ENCODE results near the gene AKT2. TPM values are rescaled to one million over a fixed set of nuclear protein-coding genes. Genes with fewer than 3 reads are reported as not detected.
A peak's percentile ranks its signal among the peaks of the same experiment; 100 is the strongest.

Gene AKT2
- total RNA-seq, 1 donor from 2014 or later: 127 TPM

- Histone ChIP-seq H4K20me1 (ENCODE audit: insufficient read depth, low read length) (no peaks in the 10 kb centered on the region), H3K36me3 (ENCODE audit: insufficient read depth, low read length) (no peaks in the 10 kb centered on the region)
- no peak overlapping the region for H3K27ac Mint-ChIP-seq (ENCODE audit: unreplicated experiment)
Measured at GRCh38 chr19:40305403-40305802, 20.3 kb upstream of the AKT2 start.

GRCh38 chr19:40304306-40304705 is 19.2 kb upstream of the AKT2 start:
- Histone ChIP-seq H3K9me3 (ENCODE audit: insufficient read depth, low read depth, low read length) (no peaks in the 10 kb centered on the region), H3K79me2 (ENCODE audit: insufficient read depth, low read length) (no peaks in the 10 kb centered on the region), H3K27me3 (ENCODE audit: insufficient read depth, low read length) (no peaks in the 10 kb centered on the region), H4K20me1 (ENCODE audit: insufficient read depth, low read length) (no peaks in the 10 kb centered on the region), H3K36me3 (ENCODE audit: insufficient read depth, low read length) (no peaks in the 10 kb centered on the region), H3K4me1 (ENCODE audit: insufficient read depth, low read length) (no peaks in the 10 kb centered on the region), H3K27ac (ENCODE audit: low read depth, low read length) (no peak overlapping the region), H3K9ac (ENCODE audit: low read length) (no peak overlapping the region), H3K4me3 (ENCODE audit: insufficient read depth, low read depth, low read length) (no peak overlapping the region), H2AFZ (ENCODE audit: low read depth, low read length) (no peak overlapping the region), H3K4me2 (ENCODE audit: low read length) (no peak overlapping the region)
- DNase-seq (ENCODE audit: low read depth) (no peak), FAIRE-seq (no peak)
- Mint-ChIP-seq H3K4me3 (ENCODE audit: unreplicated experiment) (no peak overlapping the region), H3K27me3 (ENCODE audit: low read depth, unreplicated experiment) (no peaks in the 10 kb centered on the region), H3K9me3 (ENCODE audit: unreplicated experiment) (no peaks in the 10 kb centered on the region), H3K27ac (ENCODE audit: unreplicated experiment) (no peak overlapping the region), H3K4me1 (ENCODE audit: low read depth, unreplicated experiment) (peaks cover 8% of the 10 kb centered on the region), H3K36me3 (ENCODE audit: low read depth, unreplicated experiment) (no peaks in the 10 kb centered on the region)
- no peak for TF ChIP-seq EZH2 (IDR thresholded peaks at IDR 0.05; ENCODE audit: insufficient read depth, low read length)
- TF ChIP-seq, protein P1, sequence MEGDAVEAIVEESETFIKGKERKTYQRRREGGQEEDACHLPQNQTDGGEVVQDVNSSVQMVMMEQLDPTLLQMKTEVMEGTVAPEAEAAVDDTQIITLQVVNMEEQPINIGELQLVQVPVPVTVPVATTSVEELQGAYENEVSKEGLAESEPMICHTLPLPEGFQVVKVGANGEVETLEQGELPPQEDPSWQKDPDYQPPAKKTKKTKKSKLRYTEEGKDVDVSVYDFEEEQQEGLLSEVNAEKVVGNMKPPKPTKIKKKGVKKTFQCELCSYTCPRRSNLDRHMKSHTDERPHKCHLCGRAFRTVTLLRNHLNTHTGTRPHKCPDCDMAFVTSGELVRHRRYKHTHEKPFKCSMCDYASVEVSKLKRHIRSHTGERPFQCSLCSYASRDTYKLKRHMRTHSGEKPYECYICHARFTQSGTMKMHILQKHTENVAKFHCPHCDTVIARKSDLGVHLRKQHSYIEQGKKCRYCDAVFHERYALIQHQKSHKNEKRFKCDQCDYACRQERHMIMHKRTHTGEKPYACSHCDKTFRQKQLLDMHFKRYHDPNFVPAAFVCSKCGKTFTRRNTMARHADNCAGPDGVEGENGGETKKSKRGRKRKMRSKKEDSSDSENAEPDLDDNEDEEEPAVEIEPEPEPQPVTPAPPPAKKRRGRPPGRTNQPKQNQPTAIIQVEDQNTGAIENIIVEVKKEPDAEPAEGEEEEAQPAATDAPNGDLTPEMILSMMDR (IDR thresholded peaks at IDR 0.05; ENCODE audit: insufficient read depth, low read depth, low read length): no peak

More at GRCh38 chr19:40305403-40305802, 20.3 kb upstream of the AKT2 start:
- Histone ChIP-seq H3K27ac (ENCODE audit: low read depth, low read length) (no peak overlapping the region), H3K4me3 (ENCODE audit: insufficient read depth, low read depth, low read length) (no peak overlapping the region), H3K9ac (ENCODE audit: low read length) (no peak overlapping the region), H3K9me3 (ENCODE audit: insufficient read depth, low read depth, low read length) (no peaks in the 10 kb centered on the region), H3K4me2 (ENCODE audit: low read length) (no peak overlapping the region), H3K27me3 (ENCODE audit: insufficient read depth, low read length) (no peaks in the 10 kb centered on the region), H2AFZ (ENCODE audit: low read depth, low read length) (no peak overlapping the region), H3K4me1 (ENCODE audit: insufficient read depth, low read length) (no peaks in the 10 kb centered on the region), H3K79me2 (ENCODE audit: insufficient read depth, low read length) (no peaks in the 10 kb centered on the region)
- peaks cover 8% of the 10 kb centered on the region for H3K4me1 Mint-ChIP-seq (ENCODE audit: low read depth, unreplicated experiment)
- peak; percentile 73 for DNase-seq (ENCODE audit: low read depth)
- H3K4me3 Mint-ChIP-seq (ENCODE audit: unreplicated experiment): no peak overlapping the region
- no peaks in the 10 kb centered on the region for H3K36me3 Mint-ChIP-seq (ENCODE audit: low read depth, unreplicated experiment)
- no peak for FAIRE-seq
- no peaks in the 10 kb centered on the region for H3K27me3 Mint-ChIP-seq (ENCODE audit: low read depth, unreplicated experiment)
- no peaks in the 10 kb centered on the region for H3K9me3 Mint-ChIP-seq (ENCODE audit: unreplicated experiment)
- TF ChIP-seq, protein P1 (IDR thresholded peaks at IDR 0.05; ENCODE audit: insufficient read depth, low read depth, low read length): peak; percentile 92
- TF ChIP-seq EZH2 (IDR thresholded peaks at IDR 0.05; ENCODE audit: insufficient read depth, low read length): no peak

GRCh38 chr19:40303765-40304164 is 18.6 kb upstream of the AKT2 start:
- Mint-ChIP-seq H3K9me3 (ENCODE audit: unreplicated experiment) (no peaks in the 10 kb centered on the region), H3K27ac (ENCODE audit: unreplicated experiment) (no peak overlapping the region), H3K4me3 (ENCODE audit: unreplicated experiment) (no peak overlapping the region), H3K36me3 (ENCODE audit: low read depth, unreplicated experiment) (no peaks in the 10 kb centered on the region), H3K27me3 (ENCODE audit: low read depth, unreplicated experiment) (no peaks in the 10 kb centered on the region), H3K4me1 (ENCODE audit: low read depth, unreplicated experiment) (peaks cover 8% of the 10 kb centered on the region)
- Histone ChIP-seq H3K36me3 (ENCODE audit: insufficient read depth, low read length) (no peaks in the 10 kb centered on the region), H2AFZ (ENCODE audit: low read depth, low read length) (no peak overlapping the region), H3K79me2 (ENCODE audit: insufficient read depth, low read length) (no peaks in the 10 kb centered on the region), H3K27me3 (ENCODE audit: insufficient read depth, low read length) (no peaks in the 10 kb centered on the region), H3K4me2 (ENCODE audit: low read length) (no peak overlapping the region), H3K9me3 (ENCODE audit: insufficient read depth, low read depth, low read length) (no peaks in the 10 kb centered on the region), H3K27ac (ENCODE audit: low read depth, low read length) (no peak overlapping the region), H3K4me1 (ENCODE audit: insufficient read depth, low read length) (no peaks in the 10 kb centered on the region), H4K20me1 (ENCODE audit: insufficient read depth, low read length) (no peaks in the 10 kb centered on the region), H3K9ac (ENCODE audit: low read length) (no peak overlapping the region), H3K4me3 (ENCODE audit: insufficient read depth, low read depth, low read length) (no peak overlapping the region)
- TF ChIP-seq, protein P1 (IDR thresholded peaks at IDR 0.05; ENCODE audit: insufficient read depth, low read depth, low read length): no peak
- no peak for TF ChIP-seq EZH2 (IDR thresholded peaks at IDR 0.05; ENCODE audit: insufficient read depth, low read length)
- FAIRE-seq: no peak
- DNase-seq (ENCODE audit: low read depth): no peak
